ENCODE data around the gene PRCD. TPM values are rescaled to one million over a fixed set of nuclear protein-coding genes. Genes with fewer than 3 reads are reported as not detected.

The PRCD gene
- total and polyA plus RNA-seq, 2 experiments from 2014 or later = 0.43 to 3.4 TPM

DNA sequence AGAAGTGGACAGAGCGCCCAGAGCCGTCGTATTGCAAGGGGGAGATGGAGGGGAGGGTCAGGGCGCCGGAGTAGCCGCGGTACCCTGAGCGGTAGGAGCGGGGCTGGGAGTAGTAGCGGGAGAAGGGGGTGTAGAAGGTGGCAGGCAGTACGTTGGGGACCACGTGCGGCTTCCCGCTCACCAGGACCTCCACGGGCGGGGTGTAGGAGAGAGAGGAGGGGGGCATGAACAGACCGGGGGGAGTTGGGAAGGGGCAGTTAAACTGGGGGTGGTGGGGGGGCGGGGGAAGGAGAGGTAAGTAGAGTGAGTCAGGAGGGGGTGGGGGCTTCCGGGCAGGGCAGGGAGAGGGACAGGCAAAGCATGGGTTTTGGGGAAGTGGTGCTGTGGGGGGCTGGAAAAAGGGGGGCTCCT is 29.0 kb downstream of the PRCD start:
- in situ Hi-C loops (cut with MboI) = no loop called here
- peaks cover 12% of the 10 kb centered on the region for H3K79me2 ChIP-seq (ENCODE audit: insufficient read depth)
- H4K20me1 ChIP-seq (ENCODE audit: insufficient read depth) = no peaks in the 10 kb centered on the region
- no peak overlapping the region for H3K27ac ChIP-seq
- no peak overlapping the region for H2AFZ ChIP-seq
- H3K27me3 ChIP-seq (replicated peaks; ENCODE audit: insufficient read depth) = no peaks in the 10 kb centered on the region
- peaks cover 20% of the 10 kb centered on the region for H3F3A ChIP-seq (ENCODE audit: insufficient read depth)
- DNase-seq = no peak
- H3K9ac ChIP-seq = no peak overlapping the region
- no peak overlapping the region for H3K4me2 ChIP-seq (ENCODE audit: unreplicated experiment)
- no peaks in the 10 kb centered on the region for H3K9me3 ChIP-seq (ENCODE audit: low read depth)
- H3K4me3 ChIP-seq = no peak overlapping the region
- 38 to 41% methylated on average over 14 to 19 of the region's 19 CpGs for WGBS, 2 experiments (ENCODE audit: low coverage in 1 of 2, low lambda C conversion rate in 2 of 2, missing lambda C conversion rate in 2 of 2)
- no peaks in the 10 kb centered on the region for H3K9me2 ChIP-seq (ENCODE audit: insufficient read depth)
- peaks cover 12% of the 10 kb centered on the region; the same call in 1 of the 2 replicates for H3K36me3 ChIP-seq (ENCODE audit: low read depth)
- TF ChIP-seq EZH2phosphoT487 (IDR thresholded peaks at IDR 0.05; ENCODE audit: insufficient read depth, low read depth) (no peak), EZH2 (IDR thresholded peaks at IDR 0.05; ENCODE audit: insufficient read depth, poor library complexity, severe bottlenecking) (no peak)
- H3K4me1 ChIP-seq (ENCODE audit: insufficient read depth) = no peaks in the 10 kb centered on the region

DNA sequence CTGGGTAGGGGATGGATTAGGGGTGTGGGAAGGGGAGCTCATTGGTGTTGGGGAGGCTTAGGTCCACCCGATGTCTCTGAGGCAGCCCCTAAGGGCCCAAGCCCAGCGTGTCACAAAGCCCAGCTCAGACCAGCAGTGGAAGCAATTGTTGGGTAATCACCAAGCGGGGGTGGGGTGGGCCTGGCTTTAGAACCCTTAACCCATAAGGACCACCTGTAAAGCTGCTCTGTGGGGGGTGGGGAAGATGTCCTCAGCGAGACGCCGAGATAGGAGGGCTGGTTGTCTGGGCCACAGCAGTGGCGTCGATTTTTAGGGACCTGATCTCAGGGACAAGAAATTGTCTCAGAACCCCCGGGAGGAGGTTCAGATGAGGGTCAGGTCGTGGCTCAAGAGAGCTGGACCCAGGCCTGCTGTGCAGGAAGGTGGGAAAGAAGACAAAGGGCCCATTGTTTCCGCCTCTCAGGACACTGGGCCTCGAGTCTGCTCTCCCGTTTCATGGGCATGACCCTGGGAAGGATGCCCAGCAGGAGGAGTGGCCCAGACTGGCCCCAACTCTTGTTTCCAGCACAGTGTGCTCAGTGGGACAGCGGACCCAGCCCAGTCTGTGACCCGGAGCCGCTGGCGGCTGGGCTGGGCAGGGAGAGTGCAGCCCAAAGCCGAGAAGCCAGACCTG is 29.9 kb downstream of the PRCD start:
- Histone ChIP-seq H2AFZ (no peak overlapping the region), H3K79me2 (ENCODE audit: insufficient read depth) (peaks cover 12% of the 10 kb centered on the region), H3K4me2 (ENCODE audit: unreplicated experiment) (no peak overlapping the region), H3K9ac (no peak overlapping the region), H3K4me1 (ENCODE audit: insufficient read depth) (no peaks in the 10 kb centered on the region), H3K9me2 (ENCODE audit: insufficient read depth) (no peaks in the 10 kb centered on the region), H3K27ac (no peak overlapping the region), H4K20me1 (ENCODE audit: insufficient read depth) (no peaks in the 10 kb centered on the region), H3K36me3 (ENCODE audit: low read depth) (peaks cover 9% of the 10 kb centered on the region; the same call in 1 of the 2 replicates), H3K4me3 (no peak overlapping the region), H3F3A (ENCODE audit: insufficient read depth) (peaks cover 20% of the 10 kb centered on the region), H3K27me3 (replicated peaks; ENCODE audit: insufficient read depth) (no peaks in the 10 kb centered on the region), H3K9me3 (ENCODE audit: low read depth) (no peaks in the 10 kb centered on the region)
- in situ Hi-C loops (cut with MboI) = no loop called here
- TF ChIP-seq EZH2 (IDR thresholded peaks at IDR 0.05; ENCODE audit: insufficient read depth, poor library complexity, severe bottlenecking) (no peak), EZH2phosphoT487 (IDR thresholded peaks at IDR 0.05; ENCODE audit: insufficient read depth, low read depth) (no peak)
- WGBS, 2 experiments (ENCODE audit: low coverage in 1 of 2, low lambda C conversion rate in 2 of 2, missing lambda C conversion rate in 2 of 2) = 46 to 52% methylated on average over 17 to 18 of the region's 18 CpGs
- DNase-seq = no peak

DNA sequence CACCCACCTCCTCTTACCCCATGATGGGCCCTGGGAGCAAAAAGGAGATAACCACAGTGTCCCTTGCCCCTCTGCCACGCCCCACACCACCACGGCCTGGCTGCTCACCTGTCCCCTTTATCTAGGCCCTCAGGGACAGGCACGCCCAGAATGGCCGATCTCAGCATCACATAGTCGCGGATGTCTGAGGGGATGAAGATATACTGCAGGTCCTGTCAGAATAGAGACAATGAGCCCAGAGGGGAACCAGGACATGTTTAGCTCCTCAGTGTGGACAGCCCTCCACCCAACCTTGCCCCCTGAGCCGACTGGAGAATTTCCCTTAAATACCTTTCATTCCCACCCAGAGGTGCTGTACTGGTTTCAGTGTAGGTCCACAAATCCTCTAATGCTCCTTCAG is 30.6 kb downstream of the PRCD start:
- Histone ChIP-seq H3K4me1 (ENCODE audit: insufficient read depth) (no peaks in the 10 kb centered on the region), H3K79me2 (ENCODE audit: insufficient read depth) (peaks cover 8% of the 10 kb centered on the region), H4K20me1 (ENCODE audit: insufficient read depth) (no peaks in the 10 kb centered on the region), H3K4me2 (ENCODE audit: unreplicated experiment) (no peak overlapping the region), H3K9ac (no peak overlapping the region), H3K4me3 (no peak overlapping the region), H3F3A (ENCODE audit: insufficient read depth) (peaks cover 19% of the 10 kb centered on the region), H3K9me3 (ENCODE audit: low read depth) (no peaks in the 10 kb centered on the region), H3K9me2 (ENCODE audit: insufficient read depth) (no peaks in the 10 kb centered on the region), H2AFZ (no peak overlapping the region), H3K27ac (no peak overlapping the region), H3K27me3 (replicated peaks; ENCODE audit: insufficient read depth) (no peaks in the 10 kb centered on the region), H3K36me3 (ENCODE audit: low read depth) (peaks cover 4% of the 10 kb centered on the region; the same call in 1 of the 2 replicates)
- 96 to 97% methylated on average over 7 of the region's 7 CpGs for WGBS, 2 experiments (ENCODE audit: low coverage in 1 of 2, low lambda C conversion rate in 2 of 2, missing lambda C conversion rate in 2 of 2)
- in situ Hi-C loops (cut with MboI) = no loop called here
- TF ChIP-seq EZH2 (IDR thresholded peaks at IDR 0.05; ENCODE audit: insufficient read depth, poor library complexity, severe bottlenecking) = no peak
- TF ChIP-seq EZH2phosphoT487 (IDR thresholded peaks at IDR 0.05; ENCODE audit: insufficient read depth, low read depth) = no peak
- no peak for DNase-seq

DNA sequence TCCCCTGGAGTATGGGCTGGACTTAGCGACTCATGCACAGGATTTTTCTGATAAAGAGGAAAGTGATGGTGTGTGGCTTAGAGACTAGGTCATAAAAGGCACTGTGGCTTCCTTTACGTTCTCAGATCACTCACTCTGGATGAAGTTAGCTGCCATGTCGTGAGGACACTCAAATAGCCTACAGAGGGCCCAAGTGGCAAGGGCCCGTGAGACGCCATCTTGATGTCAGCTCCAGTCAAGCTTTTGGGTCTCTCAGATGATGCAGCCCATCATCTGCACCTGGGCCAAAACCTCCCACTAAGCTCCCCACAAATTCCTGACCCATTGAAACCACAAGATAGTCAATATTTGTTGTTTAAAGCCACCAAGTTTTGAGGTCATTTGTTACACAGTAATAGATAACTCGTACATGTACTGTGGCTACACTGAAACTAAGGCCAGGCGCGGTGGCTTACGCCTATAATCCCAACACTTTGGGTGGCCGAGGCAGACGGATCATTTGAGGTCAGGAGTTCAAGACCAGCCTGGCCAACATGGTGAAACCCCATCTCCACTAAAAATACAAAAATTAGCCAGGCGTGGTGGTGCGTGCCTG is 31.1 kb downstream of the PRCD start:
- Histone ChIP-seq H3F3A (ENCODE audit: insufficient read depth) (peaks cover 13% of the 10 kb centered on the region), H3K4me3 (no peak overlapping the region), H4K20me1 (ENCODE audit: insufficient read depth) (no peaks in the 10 kb centered on the region), H3K9me3 (ENCODE audit: low read depth) (no peaks in the 10 kb centered on the region), H3K9ac (no peak overlapping the region), H3K27ac (no peak overlapping the region), H3K27me3 (replicated peaks; ENCODE audit: insufficient read depth) (no peaks in the 10 kb centered on the region), H2AFZ (no peak overlapping the region), H3K79me2 (ENCODE audit: insufficient read depth) (peaks cover 3% of the 10 kb centered on the region; the same call in 1 of the 2 replicates), H3K36me3 (ENCODE audit: low read depth) (no peaks in the 10 kb centered on the region), H3K4me1 (ENCODE audit: insufficient read depth) (no peaks in the 10 kb centered on the region), H3K9me2 (ENCODE audit: insufficient read depth) (no peaks in the 10 kb centered on the region), H3K4me2 (ENCODE audit: unreplicated experiment) (no peak overlapping the region)
- 91 to 95% methylated on average over 13 of the region's 13 CpGs for WGBS, 2 experiments (ENCODE audit: low coverage in 1 of 2, low lambda C conversion rate in 2 of 2, missing lambda C conversion rate in 2 of 2)
- TF ChIP-seq EZH2phosphoT487 (IDR thresholded peaks at IDR 0.05; ENCODE audit: insufficient read depth, low read depth) = no peak
- no peak for TF ChIP-seq EZH2 (IDR thresholded peaks at IDR 0.05; ENCODE audit: insufficient read depth, poor library complexity, severe bottlenecking)
- in situ Hi-C loops (cut with MboI) = no loop called here
- DNase-seq = no peak

All from GM23248 (cell line).